Breast epithelium (tissue), 4 donors: ENCODE data around the gene GBP1. TPM values are rescaled to one million over a fixed set of nuclear protein-coding genes. Genes with fewer than 3 reads are reported as not detected.
"Not testable (repeated sequence)": the region's sequence is repeated elsewhere in the genome, so short reads cannot be mapped to it uniquely, and the experiment has no call there.

Experiments used
- DNase-seq, 2 donors: peaks; one replicate each; pipeline ENCODE4 v3.0.0-alpha.2; 2019; ENCODE audit warnings: low spot score in 2 of 2
- H3K27ac ChIP-seq, 2 donors: fragments of 200-600 bp; sonication (generic) in 1 of 2; one replicate each; pipeline ENCODE4 v1.5.1; 2016 to 2019; ENCODE audit warnings: mild to moderate bottlenecking in 1 of 2
- H3K27me3 ChIP-seq, 2 donors: fragments of 200-600 bp; sonication (generic) in 1 of 2; one replicate each; pipeline versions ENCODE4 v1.5.1 to v1.6.0; 2017 to 2019; ENCODE audit warnings: control low read depth in 1 of 2, mild to moderate bottlenecking in 1 of 2
- H3K36me3 ChIP-seq: fragments of 200-600 bp; one replicate; pipeline ENCODE4 v1.5.1; 2019
- H3K4me1 ChIP-seq, 2 donors: fragments of 200-600 bp; sonication (generic); one replicate each; pipeline ENCODE4 v1.5.1; 2016 to 2019; ENCODE audit warnings: control low read depth in 1 of 2
- H3K4me3 ChIP-seq, 3 donors: fragments of 200-600 bp; sonication (generic); 1 replicate in 2 of 3; 2 replicates in 1 of 3; pipeline ENCODE4 v1.5.1; 2016 to 2019; ENCODE audit warnings: mild to moderate bottlenecking in 3 of 3, moderate library complexity in 2 of 3
- H3K9me3 ChIP-seq, 2 donors: fragments of 200-600 bp; sonication (generic) in 1 of 2; one replicate each; pipeline ENCODE4 v1.5.1; 2016 to 2019; ENCODE audit warnings: control low read depth in 1 of 2
- CTCF ChIP-seq, 3 donors: fragments of 450-650 bp; IDR thresholded peaks; one replicate each; pipeline ENCODE4 v1.5.1; 2016 to 2017; ENCODE audit warnings: antibody characterized with exemption in 3 of 3, mild to moderate bottlenecking in 3 of 3, moderate library complexity in 3 of 3
- POLR2A ChIP-seq: fragments of 450-650 bp; IDR thresholded peaks from one replicate; pipeline ENCODE4 v1.6.1; 2016; ENCODE audit warnings: antibody characterized with exemption, mild to moderate bottlenecking, moderate library complexity
- POLR2AphosphoS5 ChIP-seq, 3 donors: sonication (generic); formaldehyde crosslinking; IDR thresholded peaks; one replicate each; pipeline ENCODE4 v1.6.1; 2017; ENCODE audit warnings: antibody characterized with exemption in 3 of 3
- intact Hi-C: fragments of 100-400 bp; cut with DNase I; formaldehyde crosslinking; loops from one replicate; pipeline ENCODE4 v1.15.1; 2023; ENCODE audit warnings: low total_unique reads
- total RNA-seq, 3 donors: library from RNA; depleted of rRNA; stranded (reverse); fragments of >200 nt; gene quantifications; one replicate each; pipeline ENCODE4 v1.1.0, GENCODE V29; 2016

GBP1 gene
- total RNA-seq, 3 donors from 2014 or later = 8.0 to 58.0 (median 29.5) TPM

GRCh38 chr1:89047734-89048133 is 17.3 kb downstream of the GBP1 start:
- intact Hi-C loops = no loop called here
- no peaks in the 10 kb centered on the region for H3K4me1 ChIP-seq
- no peaks in the 10 kb centered on the region for H3K27me3 ChIP-seq
- peaks cover 0 to 5% of the 10 kb centered on the region in 2 donors for H3K9me3 ChIP-seq
- TF ChIP-seq POLR2AphosphoS5 (IDR thresholded peaks at IDR 0.05) = no peak
- no peak for TF ChIP-seq POLR2A
- no peak for TF ChIP-seq CTCF (IDR thresholded peaks at IDR 0.05)
- no peak overlapping the region for H3K27ac ChIP-seq
- DNase-seq = no peak
- H3K36me3 ChIP-seq = no peaks in the 10 kb centered on the region
- no peak overlapping the region for H3K4me3 ChIP-seq

DNA sequence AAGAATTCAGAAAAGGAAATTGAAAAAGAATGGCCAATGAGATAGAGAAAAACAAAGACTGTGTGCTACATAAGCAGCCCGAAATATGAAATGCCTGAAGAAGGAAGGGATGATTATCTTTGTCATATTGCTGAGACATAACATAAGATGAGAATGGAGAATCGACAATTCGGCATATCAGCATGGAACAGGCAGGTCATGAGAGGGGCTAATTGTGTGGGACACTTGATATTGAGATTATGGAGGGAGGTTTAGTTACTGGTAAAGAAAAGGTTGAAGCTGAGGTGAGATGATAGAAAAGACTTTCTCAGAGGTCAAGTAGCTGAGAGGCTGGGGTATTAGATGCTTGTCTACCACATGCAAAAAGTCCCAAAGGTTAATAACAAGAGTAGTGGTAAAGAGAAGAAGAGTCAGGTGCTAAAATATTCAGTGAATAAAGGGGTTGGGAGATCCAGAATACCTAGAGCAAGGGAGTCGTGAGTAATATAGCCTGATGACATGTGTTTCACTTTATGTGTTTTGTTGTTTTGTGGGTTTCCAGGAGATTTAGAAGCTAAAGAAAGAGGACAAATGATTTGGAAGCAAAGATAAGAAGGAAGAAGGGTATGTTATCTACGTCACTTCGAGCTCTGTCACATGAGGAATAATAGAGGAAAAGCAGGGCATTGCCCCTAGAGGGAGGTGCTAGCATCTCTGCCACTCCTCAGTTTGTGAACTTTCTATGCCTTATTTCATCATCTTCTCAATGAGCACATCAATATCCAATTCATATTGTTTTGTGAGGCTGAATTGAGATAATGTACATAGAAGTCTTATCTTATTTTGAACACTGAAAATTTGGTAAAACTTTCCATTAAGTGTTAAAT is 18.5 kb downstream of the GBP1 start:
- intact Hi-C loops, H3K27ac ChIP-seq, H3K36me3 ChIP-seq, DNase-seq, H3K4me3 ChIP-seq, H3K4me1 ChIP-seq, H3K27me3 ChIP-seq, H3K9me3 ChIP-seq: not testable (repeated sequence)

DNA sequence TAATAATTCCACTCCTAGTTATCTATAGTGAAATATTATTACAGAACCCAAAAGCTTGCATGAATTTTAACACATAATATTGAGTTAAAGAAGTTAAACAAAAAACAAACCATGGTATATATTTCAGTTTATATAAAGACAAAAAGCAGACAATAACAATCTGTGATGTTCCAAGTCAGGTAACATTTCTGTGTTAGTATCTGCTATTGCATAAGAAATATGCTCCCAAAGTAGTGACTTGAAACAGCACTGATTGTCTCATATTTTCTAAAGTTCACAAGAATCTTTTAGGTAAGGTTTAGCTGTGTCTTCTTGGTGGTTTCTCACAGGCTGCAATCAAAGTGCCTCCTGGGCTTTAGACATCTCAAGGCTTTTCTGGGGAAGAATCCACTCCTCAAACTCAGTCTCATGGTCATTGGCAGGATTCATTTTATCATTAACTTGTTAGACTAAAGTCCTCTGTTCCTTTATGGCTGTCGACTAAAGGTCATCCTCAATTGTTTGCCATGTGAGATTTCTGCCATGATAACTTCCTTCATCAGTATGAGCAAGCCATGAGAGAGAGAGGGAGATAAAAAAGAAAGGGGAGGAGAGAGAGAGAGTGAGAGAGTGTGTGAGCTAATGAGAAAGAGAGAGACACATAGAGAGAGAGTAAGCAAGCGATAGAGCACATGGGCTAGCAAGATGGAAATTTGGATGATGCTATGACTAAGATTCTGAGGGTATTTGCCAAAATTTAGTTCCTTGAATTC is 19.9 kb downstream of the GBP1 start:
- Histone ChIP-seq H3K9me3 (peaks cover 0 to 8% of the 10 kb centered on the region in 2 donors), H3K36me3 (no peaks in the 10 kb centered on the region), H3K27me3 (no peaks in the 10 kb centered on the region), H3K4me1 (no peaks in the 10 kb centered on the region), H3K4me3 (no peak overlapping the region), H3K27ac (no peak overlapping the region)
- intact Hi-C loops = no loop called here
- TF ChIP-seq POLR2A = no peak
- TF ChIP-seq CTCF (IDR thresholded peaks at IDR 0.05) = no peak
- no peak for TF ChIP-seq POLR2AphosphoS5 (IDR thresholded peaks at IDR 0.05)
- DNase-seq = no peak

- peaks cover 0 to 8% of the 10 kb centered on the region in 2 donors for H3K9me3 ChIP-seq
- H3K4me3 ChIP-seq = no peak overlapping the region
- H3K27ac ChIP-seq = no peak overlapping the region
- no peaks in the 10 kb centered on the region for H3K27me3 ChIP-seq
- no peak for TF ChIP-seq POLR2A
- no peak for TF ChIP-seq CTCF (IDR thresholded peaks at IDR 0.05)
- TF ChIP-seq POLR2AphosphoS5 (IDR thresholded peaks at IDR 0.05) = no peak
- no peak for DNase-seq
- H3K36me3 ChIP-seq = no peaks in the 10 kb centered on the region
- no peaks in the 10 kb centered on the region for H3K4me1 ChIP-seq
- intact Hi-C loops = no loop called here
These were observed 21.1 kb downstream of the GBP1 start for GRCh38 chr1:89043940-89044339.

- DNase-seq = no peak
- no peak overlapping the region for H3K27ac ChIP-seq
- no peaks in the 10 kb centered on the region for H3K4me1 ChIP-seq
- peaks cover 0 to 8% of the 10 kb centered on the region in 2 donors for H3K9me3 ChIP-seq
- TF ChIP-seq POLR2AphosphoS5 (IDR thresholded peaks at IDR 0.05) = no peak
- TF ChIP-seq POLR2A = no peak
- TF ChIP-seq CTCF (IDR thresholded peaks at IDR 0.05) = no peak
- no peaks in the 10 kb centered on the region for H3K36me3 ChIP-seq
- H3K27me3 ChIP-seq = no peaks in the 10 kb centered on the region
- intact Hi-C loops = no loop called here
- no peak overlapping the region for H3K4me3 ChIP-seq
These were observed 22.5 kb downstream of the GBP1 start for GRCh38 chr1:89042491-89042890.
